Subcutaneous abdominal adipose tissue (tissue), 5 donors: ENCODE results near the gene HNMT.
"Not testable (repeated sequence)": the region's sequence is repeated elsewhere in the genome, so short reads cannot be mapped to it uniquely, and the experiment has no call there.

ENCODE experiments used
- H3K27ac ChIP-seq: one replicate; pipeline ENCODE4 v1.7.0; 2013; ENCODE audit warnings: low read depth, mild to moderate bottlenecking, inconsistent platforms, low read length, moderate library complexity
- H3K27me3 ChIP-seq, 5 donors: one replicate each; pipeline ENCODE4 v1.7.0; 2013; ENCODE audit warnings: low read length in 5 of 5, inconsistent platforms in 1 of 5; ENCODE audit not compliant: control insufficient read depth in 5 of 5, insufficient read depth in 4 of 5
- H3K36me3 ChIP-seq, 5 donors: one replicate each; pipeline ENCODE4 v1.7.0; 2013; ENCODE audit warnings: low read length in 5 of 5; ENCODE audit not compliant: control insufficient read depth in 5 of 5, insufficient read depth in 5 of 5
- H3K4me1 ChIP-seq, 5 donors: one replicate each; pipeline ENCODE4 v1.7.0; 2013; ENCODE audit warnings: low read length in 5 of 5, mild to moderate bottlenecking in 3 of 5, moderate library complexity in 1 of 5; ENCODE audit not compliant: control insufficient read depth in 5 of 5, insufficient read depth in 5 of 5
- H3K4me3 ChIP-seq, 5 donors: one replicate each; pipeline ENCODE4 v1.7.0; 2013; ENCODE audit warnings: low read length in 5 of 5, low read depth in 1 of 5
- H3K9ac ChIP-seq, 5 donors: one replicate each; pipeline ENCODE4 v1.7.0; 2013; ENCODE audit warnings: low read length in 5 of 5, mild to moderate bottlenecking in 4 of 5, moderate library complexity in 3 of 5
- H3K9me3 ChIP-seq, 5 donors: one replicate each; pipeline ENCODE4 v1.7.0; 2013; ENCODE audit warnings: low read length in 5 of 5; ENCODE audit not compliant: control insufficient read depth in 5 of 5
- donor health status: healthy.
- donor health status: healthy.
- donor health status: healthy.
- donor health status: healthy.
- donor health status: healthy.

The HNMT gene

GRCh38 chr2:138032334-138032733 is 68.1 kb downstream of the HNMT start:
- Histone ChIP-seq H3K27ac (no peak overlapping the region), H3K9me3 (no peaks in the 10 kb centered on the region), H3K4me3 (no peak overlapping the region), H3K36me3 (no peaks in the 10 kb centered on the region), H3K4me1 (peaks cover 0 to 15% (median 9%) of the 10 kb centered on the region in 5 donors), H3K27me3 (no peaks in the 10 kb centered on the region), H3K9ac (no peak overlapping the region)

- no peaks in the 10 kb centered on the region for H3K9me3 ChIP-seq
- no peaks in the 10 kb centered on the region for H3K27me3 ChIP-seq
- H3K4me1 ChIP-seq = peaks cover 0 to 13% (median 9%) of the 10 kb centered on the region in 5 donors
- no peak overlapping the region for H3K27ac ChIP-seq
- H3K9ac ChIP-seq = no peak overlapping the region
- H3K4me3 ChIP-seq = no peak overlapping the region
- H3K36me3 ChIP-seq = no peaks in the 10 kb centered on the region
Measured at GRCh38 chr2:138034536-138034935, 70.3 kb downstream of the HNMT start.

GRCh38 chr2:138035608-138036217 is 71.4 kb downstream of the HNMT start:
- Histone ChIP-seq H3K27me3 (no peaks in the 10 kb centered on the region), H3K9me3 (no peaks in the 10 kb centered on the region), H3K9ac (no peak overlapping the region), H3K27ac (no peak overlapping the region), H3K4me3 (no peak overlapping the region), H3K4me1 (peaks cover 0 to 13% (median 9%) of the 10 kb centered on the region in 5 donors), H3K36me3 (no peaks in the 10 kb centered on the region)

GRCh38 chr2:138036522-138036921 is 72.2 kb downstream of the HNMT start:
- Histone ChIP-seq H3K27me3 (no peaks in the 10 kb centered on the region), H3K4me3 (no peak overlapping the region), H3K9ac (no peak overlapping the region), H3K27ac (no peak overlapping the region), H3K4me1 (peaks cover 0 to 13% (median 9%) of the 10 kb centered on the region in 5 donors), H3K36me3 (no peaks in the 10 kb centered on the region), H3K9me3 (no peaks in the 10 kb centered on the region)

GRCh38 chr2:138037090-138037489 is 72.8 kb downstream of the HNMT start:
- Histone ChIP-seq H3K9me3 (no peaks in the 10 kb centered on the region), H3K27me3 (no peaks in the 10 kb centered on the region), H3K4me1 (peaks cover 0 to 13% (median 9%) of the 10 kb centered on the region in 5 donors), H3K27ac (no peak overlapping the region), H3K36me3 (no peaks in the 10 kb centered on the region), H3K4me3 (no peak overlapping the region), H3K9ac (no peak overlapping the region)

- peaks cover 0 to 6% (median 5%) of the 10 kb centered on the region in 5 donors for H3K4me1 ChIP-seq
- no peaks in the 10 kb centered on the region for H3K36me3 ChIP-seq
- H3K9me3 ChIP-seq = no peaks in the 10 kb centered on the region
- H3K27me3 ChIP-seq = no peaks in the 10 kb centered on the region
- H3K4me3 ChIP-seq = no peak overlapping the region
- no peak overlapping the region for H3K27ac ChIP-seq
- H3K9ac ChIP-seq = no peak overlapping the region
Measured at GRCh38 chr2:138040616-138041015, 76.3 kb downstream of the HNMT start.

- no peak overlapping the region for H3K27ac ChIP-seq
- H3K4me1 ChIP-seq = no peaks in the 10 kb centered on the region
- no peaks in the 10 kb centered on the region for H3K36me3 ChIP-seq
- no peaks in the 10 kb centered on the region for H3K27me3 ChIP-seq
- no peak overlapping the region for H3K4me3 ChIP-seq
- no peaks in the 10 kb centered on the region for H3K9me3 ChIP-seq
- no peak overlapping the region for H3K9ac ChIP-seq
Measured at GRCh38 chr2:138042311-138042710, 78.0 kb downstream of the HNMT start.

GRCh38 chr2:138043588-138043987 is 79.3 kb downstream of the HNMT start:
- not testable (repeated sequence) for H3K27me3 ChIP-seq, H3K36me3 ChIP-seq, H3K4me3 ChIP-seq, H3K4me1 ChIP-seq, H3K27ac ChIP-seq, H3K9me3 ChIP-seq, H3K9ac ChIP-seq

GRCh38 chr2:138058427-138058826 is 94.2 kb downstream of the HNMT start:
- Histone ChIP-seq H3K4me3 (no peak overlapping the region), H3K27me3 (no peaks in the 10 kb centered on the region), H3K9ac (no peak overlapping the region), H3K36me3 (no peaks in the 10 kb centered on the region), H3K9me3 (no peaks in the 10 kb centered on the region), H3K27ac (no peak overlapping the region), H3K4me1 (peaks cover 0 to 9% (median 3%) of the 10 kb centered on the region in 5 donors)

GRCh38 chr2:138059487-138060300 is 95.4 kb downstream of the HNMT start:
- no peak overlapping the region for H3K27ac ChIP-seq
- no peak overlapping the region for H3K9ac ChIP-seq
- no peaks in the 10 kb centered on the region for H3K9me3 ChIP-seq
- no peaks in the 10 kb centered on the region for H3K27me3 ChIP-seq
- H3K4me3 ChIP-seq = no peak overlapping the region
- no peaks in the 10 kb centered on the region for H3K36me3 ChIP-seq
- peaks cover 0 to 9% (median 3%) of the 10 kb centered on the region in 5 donors for H3K4me1 ChIP-seq
